OCI-LY1 (cell line): ENCODE data around the gene TBC1D9B.

Experiments
- CTCF ChIP-seq: fragments of 200-600 bp; sonication (generic), shearing (Covaris generic); IDR thresholded peaks from 2 replicates; pipeline ENCODE4 v1.5.1; 2017; ENCODE audit warnings: mild to moderate bottlenecking, antibody characterized with exemption, low read length, moderate library complexity, mixed read lengths
- EZH2 ChIP-seq: fragments of 200-600 bp; sonication (generic), shearing (Covaris generic); IDR thresholded peaks from 2 replicates; pipeline ENCODE4 v1.8.0; 2017; ENCODE audit warnings: borderline replicate concordance, mixed run types, mild to moderate bottlenecking, antibody characterized with exemption, low read length, moderate library complexity, mixed read lengths

DNA sequence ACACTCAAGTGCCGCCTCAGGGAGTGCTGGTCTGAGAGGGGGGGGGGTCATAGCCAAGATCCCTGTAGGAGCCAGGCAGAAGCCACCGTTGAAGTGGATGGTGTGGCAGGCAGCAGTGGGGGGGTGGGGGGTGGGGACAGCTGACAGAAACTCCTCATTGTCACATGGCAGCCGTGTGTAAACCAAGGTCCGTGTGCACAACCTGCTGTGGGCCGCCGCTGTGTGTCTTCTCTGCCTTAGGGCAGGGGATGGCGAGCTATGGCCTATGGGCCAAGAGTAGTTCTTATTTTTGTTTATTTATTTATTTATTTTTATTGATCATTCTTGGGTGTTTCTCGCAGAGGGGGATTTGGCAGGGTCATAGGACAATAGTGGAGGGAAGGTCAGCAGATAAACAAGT, 73.6 kb downstream of the TBC1D9B start:
- TF ChIP-seq CTCF (no peak), EZH2 (no peak)
